HG03045 (cell line): Measurements from ENCODE around the gene ZNF768.
"Not testable (repeated sequence)": the region's sequence is repeated elsewhere in the genome, so short reads cannot be mapped to it uniquely, and the experiment has no call there.

Experiments
- ATAC-seq: cut with Tn5 transposase; IDR thresholded peaks from one replicate; pipeline ENCODE4 v1.9.1; 2021; ENCODE audit warnings: mild to moderate bottlenecking, moderate library complexity; ENCODE audit not compliant: unreplicated experiment

The ZNF768 gene

GRCh38 chr16:30515275-30515674 is 11.1 kb downstream of the ZNF768 start:
- ATAC-seq = no peak

- no peak for ATAC-seq
Measured at GRCh38 chr16:30511509-30511908, 14.9 kb downstream of the ZNF768 start.

- no peak for ATAC-seq
Measured at GRCh38 chr16:30510376-30510938, 15.9 kb downstream of the ZNF768 start.

- no peak for ATAC-seq
Measured at GRCh38 chr16:30509081-30509765, 17.1 kb downstream of the ZNF768 start.

- ATAC-seq = no peak
Measured at GRCh38 chr16:30503403-30504296, 22.7 kb downstream of the ZNF768 start.

GRCh38 chr16:30499284-30499683 is 27.1 kb downstream of the ZNF768 start:
- ATAC-seq = no peak

GRCh38 chr16:30494709-30495108 is 31.7 kb downstream of the ZNF768 start:
- no peak for ATAC-seq

- no peak for ATAC-seq
Measured at GRCh38 chr16:30493941-30494488, 32.4 kb downstream of the ZNF768 start.

GRCh38 chr16:30491744-30492308 is 34.5 kb downstream of the ZNF768 start:
- ATAC-seq = no peak

- no peak for ATAC-seq
Measured at GRCh38 chr16:30491229-30491628, 35.1 kb downstream of the ZNF768 start.

GRCh38 chr16:30490210-30490609 is 36.2 kb downstream of the ZNF768 start:
- ATAC-seq = no peak

GRCh38 chr16:30488764-30489605 is 37.4 kb downstream of the ZNF768 start:
- no peak for ATAC-seq

GRCh38 chr16:30485818-30486436 is 40.4 kb downstream of the ZNF768 start:
- ATAC-seq = no peak

- ATAC-seq = no peak
Measured at GRCh38 chr16:30484887-30485286, 41.5 kb downstream of the ZNF768 start.

GRCh38 chr16:30482366-30482765 is 44.0 kb downstream of the ZNF768 start:
- ATAC-seq = no peak

GRCh38 chr16:30481381-30481780 is 45.0 kb downstream of the ZNF768 start:
- ATAC-seq = no peak

GRCh38 chr16:30478766-30479478 is 47.4 kb downstream of the ZNF768 start:
- no peak for ATAC-seq

- ATAC-seq = not testable (repeated sequence)
Measured at GRCh38 chr16:30477773-30478172, 48.6 kb downstream of the ZNF768 start.

- ATAC-seq = no peak
Measured at GRCh38 chr16:30476991-30477390, 49.4 kb downstream of the ZNF768 start.
